PC-9 (cell line): ENCODE data around the gene PDXDC1. TPM values are rescaled to one million over a fixed set of nuclear protein-coding genes. Genes with fewer than 3 reads are reported as not detected.
"Not testable (repeated sequence)": the region's sequence is repeated elsewhere in the genome, so short reads cannot be mapped to it uniquely, and the experiment has no call there.

ENCODE experiments used
- BruUV-seq: library from RNA; stranded (reverse); fragments of 400-500 nt; replicated peaks from 2 replicates; lab custom pipeline; 2021; lab: Mats Ljungman, UMichigan
- CTCF ChIA-PET: fragments of 300-600 bp; sonication (Branson Sonifier 250); formaldehyde crosslinking; loops from one replicate; lab custom pipeline; 2022; ENCODE audit warnings: antibody characterized with exemption; lab: Charles Lee
- POLR2A ChIA-PET: fragments of 300-600 bp; sonication (Branson Sonifier 250); formaldehyde crosslinking; loops from one replicate; lab custom pipeline; 2022; ENCODE audit warnings: antibody characterized with exemption; ENCODE audit not compliant: unreplicated experiment; lab: Charles Lee
- DNase-seq, 2 experiments: peaks; one replicate each; pipeline versions ENCODE4 v3.0.0 to v3.0.0-alpha.2; 2015 to 2022; ENCODE audit warnings: mixed read lengths in 1 of 2
- H2AFZ ChIP-seq: fragments of 200-600 bp; sonication (generic); 2 replicates; pipeline ENCODE4 v1.8.1; 2017; ENCODE audit warnings: antibody characterized with exemption
- H3F3A ChIP-seq: fragments of 200-600 bp; sonication (generic); 2 replicates; pipeline ENCODE4 v1.8.1; 2017; ENCODE audit warnings: antibody characterized with exemption, mild to moderate bottlenecking, low read depth; ENCODE audit not compliant: insufficient read depth
- H3K27ac ChIP-seq: fragments of 200-600 bp; sonication (generic); 2 replicates; pipeline ENCODE4 v1.6.1; 2016; ENCODE audit warnings: mixed run types
- H3K27me3 ChIP-seq: fragments of 200-600 bp; sonication (generic); 2 replicates; pipeline ENCODE4 v1.6.1; 2016; ENCODE audit warnings: low read depth, mixed run types; ENCODE audit not compliant: insufficient read depth
- H3K36me3 ChIP-seq: fragments of 200-600 bp; sonication (generic); 2 replicates; pipeline ENCODE4 v1.6.1; 2016; ENCODE audit warnings: low read depth, mixed run types
- H3K4me1 ChIP-seq: fragments of 200-600 bp; sonication (generic); replicated peaks from 2 replicates; pipeline ENCODE4 v1.6.1; 2016; ENCODE audit warnings: mixed run types; ENCODE audit not compliant: insufficient read depth
- H3K4me2 ChIP-seq: fragments of 200-600 bp; sonication (generic); 2 replicates; pipeline ENCODE4 v1.6.1; 2017; ENCODE audit warnings: mixed run types
- H3K4me3 ChIP-seq: fragments of 200-600 bp; sonication (generic); 2 replicates; pipeline ENCODE4 v1.6.1; 2016; ENCODE audit warnings: mixed run types
- H3K79me2 ChIP-seq: fragments of 200-600 bp; sonication (generic); 2 replicates; pipeline ENCODE4 v1.6.1; 2017; ENCODE audit warnings: low read depth, mixed run types
- H3K9me2 ChIP-seq: fragments of 200-600 bp; sonication (generic); 2 replicates; pipeline ENCODE4 v1.8.1; 2017; ENCODE audit warnings: mild to moderate bottlenecking; ENCODE audit not compliant: insufficient read depth
- H3K9me3 ChIP-seq: fragments of 200-600 bp; sonication (generic); 2 replicates; pipeline ENCODE4 v1.8.1; 2016; ENCODE audit warnings: low read depth; ENCODE audit not compliant: insufficient read depth
- H4K20me1 ChIP-seq: fragments of 200-600 bp; sonication (generic); 2 replicates; pipeline ENCODE4 v1.8.1; 2017; ENCODE audit not compliant: insufficient read depth
- intact Hi-C: fragments of 100-400 bp; cut with micrococcal nuclease; formaldehyde crosslinking; loops from one replicate; pipeline ENCODE4 v1.10.0; 2022; ENCODE audit not compliant: unreplicated experiment
- total RNA-seq: library from RNA; stranded (reverse); gene quantifications from 2 replicates; pipeline ENCODE4 v1.2.3, GENCODE V29; 2021

PDXDC1 gene
- total RNA-seq, 1 experiment from 2014 or later = 120 TPM

- H3K4me2 ChIP-seq, H3K4me1 ChIP-seq, BruUV-seq, H3K27ac ChIP-seq, H3K9me3 ChIP-seq, DNase-seq, H3K4me3 ChIP-seq, H3F3A ChIP-seq, H2AFZ ChIP-seq, POLR2A ChIA-PET, H4K20me1 ChIP-seq, H3K27me3 ChIP-seq, intact Hi-C loops, CTCF ChIA-PET, H3K9me2 ChIP-seq, H3K36me3 ChIP-seq: not testable (repeated sequence)
- H3K79me2 ChIP-seq = peaks cover 56% of the 10 kb centered on the region
Observed at GRCh38 chr16:14978908-14979307, 4.1 kb downstream of the PDXDC1 start.

- H4K20me1 ChIP-seq, BruUV-seq, H3F3A ChIP-seq, H3K36me3 ChIP-seq, CTCF ChIA-PET, H3K4me3 ChIP-seq, H3K27me3 ChIP-seq, H3K9me2 ChIP-seq, POLR2A ChIA-PET, H3K4me1 ChIP-seq, H2AFZ ChIP-seq, H3K27ac ChIP-seq, intact Hi-C loops, H3K9me3 ChIP-seq, H3K4me2 ChIP-seq, DNase-seq: not testable (repeated sequence)
- H3K79me2 ChIP-seq = peaks cover 59% of the 10 kb centered on the region
Observed at GRCh38 chr16:14981234-14981633, 6.4 kb downstream of the PDXDC1 start.

- H4K20me1 ChIP-seq, BruUV-seq, H2AFZ ChIP-seq, POLR2A ChIA-PET, intact Hi-C loops, H3K27ac ChIP-seq, H3K9me2 ChIP-seq, H3K4me1 ChIP-seq, H3K27me3 ChIP-seq, H3F3A ChIP-seq, H3K9me3 ChIP-seq, H3K36me3 ChIP-seq, CTCF ChIA-PET, DNase-seq, H3K4me3 ChIP-seq, H3K4me2 ChIP-seq: not testable (repeated sequence)
- H3K79me2 ChIP-seq = peaks cover 52% of the 10 kb centered on the region
Observed at GRCh38 chr16:14982521-14982920, 7.7 kb downstream of the PDXDC1 start.

- BruUV-seq, H3K9me3 ChIP-seq, H3K36me3 ChIP-seq, POLR2A ChIA-PET, H2AFZ ChIP-seq, H3K27ac ChIP-seq, H3K9me2 ChIP-seq, H3K4me3 ChIP-seq, intact Hi-C loops, H3K4me1 ChIP-seq, H3K27me3 ChIP-seq, H3F3A ChIP-seq, H4K20me1 ChIP-seq, CTCF ChIA-PET, DNase-seq, H3K4me2 ChIP-seq: not testable (repeated sequence)
- peaks cover 28% of the 10 kb centered on the region; the same call in 1 of the 2 replicates for H3K79me2 ChIP-seq
Observed at GRCh38 chr16:14988092-14988491, 13.3 kb downstream of the PDXDC1 start.

- H3K9me2 ChIP-seq, intact Hi-C loops, H3F3A ChIP-seq, H3K9me3 ChIP-seq, H3K27ac ChIP-seq, H4K20me1 ChIP-seq, H3K27me3 ChIP-seq, H3K4me2 ChIP-seq, H2AFZ ChIP-seq, DNase-seq, CTCF ChIA-PET, POLR2A ChIA-PET, H3K4me1 ChIP-seq, H3K4me3 ChIP-seq, BruUV-seq, H3K36me3 ChIP-seq: not testable (repeated sequence)
- H3K79me2 ChIP-seq = peaks cover 28% of the 10 kb centered on the region; the same call in 1 of the 2 replicates
Observed at GRCh38 chr16:14988661-14989191, 13.9 kb downstream of the PDXDC1 start.

GRCh38 chr16:14989291-14990281 lies 14.8 kb downstream of the PDXDC1 start:
- H4K20me1 ChIP-seq, intact Hi-C loops, H2AFZ ChIP-seq, DNase-seq, BruUV-seq, H3K4me1 ChIP-seq, POLR2A ChIA-PET, H3K27ac ChIP-seq, H3K9me3 ChIP-seq, H3K4me3 ChIP-seq, H3K4me2 ChIP-seq, H3F3A ChIP-seq, H3K9me2 ChIP-seq, H3K27me3 ChIP-seq, CTCF ChIA-PET, H3K36me3 ChIP-seq: not testable (repeated sequence)
- H3K79me2 ChIP-seq = peaks cover 31% of the 10 kb centered on the region; the same call in 1 of the 2 replicates
